NCI-H1105 (cell line): ENCODE data around the gene RRM1.
A peak's percentile ranks its signal among the peaks of the same experiment; 100 is the strongest.
"Not testable (repeated sequence)": the region's sequence is repeated elsewhere in the genome, so short reads cannot be mapped to it uniquely, and the experiment has no call there.

ENCODE experiments used
- DNase-seq: peaks from one replicate; lab custom pipeline; 2025; lab: John Stamatoyannopoulos, UW

RRM1 gene

DNA sequence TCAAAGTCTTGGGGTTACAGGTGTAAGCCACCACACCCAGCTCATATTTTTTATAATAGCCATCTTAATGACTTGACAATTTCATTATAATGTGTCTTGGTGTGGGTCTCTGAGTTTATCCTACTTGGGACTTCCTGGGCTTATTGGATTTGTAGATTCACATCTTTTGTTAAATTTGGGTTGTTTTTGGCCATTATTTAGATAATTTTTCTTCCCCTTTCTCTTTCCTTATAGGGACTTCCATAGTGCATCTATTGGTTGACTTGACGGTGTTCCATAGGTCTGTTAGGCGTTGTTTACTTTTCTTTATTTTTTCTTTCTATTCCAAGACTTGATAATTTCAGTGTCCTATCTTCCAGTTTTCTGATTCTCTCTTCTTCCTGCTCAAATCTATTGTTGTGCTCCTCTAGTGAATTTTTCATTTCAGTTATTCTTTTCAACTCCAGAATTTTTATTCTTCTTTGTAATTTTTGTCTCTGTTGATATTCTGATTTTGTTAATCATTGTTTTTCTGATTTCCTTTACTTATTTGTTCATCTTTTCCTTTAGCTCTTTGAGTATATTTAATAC, 45.6 kb downstream of the RRM1 start:
- no peak for DNase-seq

DNA sequence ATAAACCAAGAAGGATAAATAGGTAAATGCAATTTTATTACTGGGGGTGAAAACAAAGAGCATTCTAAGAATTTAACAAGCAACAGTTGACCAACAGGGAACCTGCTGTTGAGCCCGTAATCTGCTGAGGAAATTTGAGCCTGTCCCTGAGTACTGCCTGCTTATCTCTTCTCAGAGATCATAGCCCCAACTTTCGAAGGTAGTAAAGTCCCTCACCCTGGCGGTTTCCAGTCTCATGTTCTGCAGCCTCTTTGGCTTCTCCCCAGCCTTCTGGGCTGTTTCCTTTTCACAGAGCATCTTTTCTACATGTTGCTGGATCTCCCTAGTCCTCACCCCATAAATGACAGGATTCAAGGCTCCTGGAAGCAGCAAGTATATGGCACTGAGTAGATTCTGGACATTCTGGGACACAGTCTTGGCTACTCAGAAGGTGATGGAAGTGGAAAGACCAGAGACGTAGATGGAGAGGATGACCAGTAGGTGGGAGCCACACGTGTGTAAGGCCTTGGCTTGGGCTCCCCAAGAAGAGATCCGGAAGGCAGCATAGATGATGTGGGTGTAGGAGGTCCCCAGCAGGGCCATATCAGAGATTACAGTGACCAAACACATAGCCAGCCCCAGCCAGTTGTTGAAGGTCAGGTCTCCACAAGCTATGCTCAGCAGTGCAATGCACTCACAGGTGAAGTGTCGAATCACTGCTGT, 51.6 kb downstream of the RRM1 start:
- DNase-seq: no peak

DNA sequence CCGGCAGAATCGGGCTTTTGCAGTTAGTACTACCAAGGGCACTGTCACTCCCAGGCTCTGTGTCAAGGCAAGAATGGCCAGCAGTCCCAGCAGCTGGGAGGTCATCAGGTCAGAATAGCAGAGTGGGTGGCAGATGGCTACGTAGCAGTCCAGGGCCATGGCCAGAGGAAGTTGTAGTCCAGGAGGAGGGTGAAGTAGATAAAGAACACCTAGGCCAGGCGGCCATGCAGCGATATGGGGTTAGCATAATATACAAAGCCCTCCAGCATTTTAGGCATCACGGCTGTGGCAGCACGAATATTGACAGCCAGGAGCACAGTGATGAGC, 52.1 kb downstream of the RRM1 start:
- DNase-seq: no peak

DNA sequence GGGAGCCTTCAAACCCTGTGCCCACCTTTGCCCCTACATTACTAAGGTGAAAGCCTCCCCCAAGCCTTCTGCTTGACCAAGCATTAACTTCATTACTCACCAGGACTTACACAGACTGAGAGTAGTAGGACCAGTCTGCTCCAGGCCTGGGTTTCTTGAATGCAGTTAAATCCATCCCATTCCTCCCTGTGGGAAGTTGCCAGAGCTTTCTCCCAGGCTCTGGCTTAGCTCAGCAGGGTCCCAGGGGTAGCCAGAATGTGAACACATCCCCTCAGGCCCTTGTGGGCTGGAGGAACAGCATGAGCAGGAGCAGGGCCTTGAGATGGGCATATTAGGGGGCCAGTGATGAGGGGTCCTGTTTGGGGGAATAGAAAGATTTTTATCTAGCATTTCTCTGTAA, 59.9 kb downstream of the RRM1 start:
- no peak for DNase-seq

DNA sequence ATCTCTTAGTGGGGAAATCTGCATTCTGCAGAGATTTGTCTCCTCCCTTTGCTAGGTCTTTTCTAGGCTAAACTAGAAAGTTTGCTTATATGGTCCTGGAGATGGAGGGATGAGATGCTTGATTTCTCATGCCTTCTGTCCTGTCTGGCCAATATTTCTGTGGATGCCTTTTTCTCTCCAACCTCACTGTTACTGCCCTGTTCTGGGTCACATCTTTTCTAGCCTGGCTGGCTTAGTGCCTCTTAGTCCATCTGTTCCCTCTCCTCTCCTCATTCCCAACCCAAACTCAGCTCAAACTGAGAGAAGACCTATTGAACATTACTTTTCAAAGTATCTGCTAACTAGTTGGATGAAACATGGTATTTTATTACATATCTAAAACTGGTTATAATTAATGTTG, 62.0 kb downstream of the RRM1 start:
- no peak for DNase-seq

DNA sequence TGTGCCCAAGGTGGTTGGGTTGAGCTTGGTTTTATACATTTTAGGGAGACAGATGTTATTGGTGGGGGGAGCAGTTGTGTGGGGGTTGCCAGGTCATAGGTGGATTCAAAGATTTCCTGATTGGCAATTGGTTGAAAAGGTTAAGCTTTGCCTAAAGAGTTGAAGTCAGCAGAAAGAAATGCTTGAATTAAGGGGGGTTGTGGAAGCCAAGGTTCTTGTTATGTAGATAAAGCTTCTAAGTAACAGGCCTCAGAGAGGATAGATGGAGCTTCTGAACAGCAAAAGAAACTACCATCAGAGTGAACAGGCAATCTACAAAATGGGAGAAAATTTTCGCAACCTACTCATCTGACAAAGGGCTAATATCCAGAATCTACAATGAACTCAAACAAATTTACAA, 64.2 kb downstream of the RRM1 start:
- DNase-seq: not testable (repeated sequence)

DNA sequence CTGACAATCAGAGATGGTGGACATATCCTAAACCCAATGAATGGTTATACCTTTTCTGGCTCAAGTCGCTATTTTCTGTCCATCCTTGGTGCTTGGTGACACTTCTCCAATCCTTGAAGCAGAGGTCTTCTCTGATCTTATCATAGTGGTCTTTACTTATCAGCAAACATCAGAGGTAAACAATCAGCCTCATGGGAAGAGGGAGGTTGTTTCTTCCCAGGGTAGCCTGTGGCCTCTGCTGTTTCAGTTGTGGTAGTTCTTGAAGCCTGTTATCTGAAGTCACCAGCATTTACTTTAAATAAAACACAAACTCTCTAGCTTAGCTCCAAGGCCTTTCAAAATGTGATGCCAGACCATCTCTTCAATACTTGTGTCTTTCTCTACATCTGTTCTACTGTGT, 66.7 kb downstream of the RRM1 start:
- DNase-seq: no peak

DNA sequence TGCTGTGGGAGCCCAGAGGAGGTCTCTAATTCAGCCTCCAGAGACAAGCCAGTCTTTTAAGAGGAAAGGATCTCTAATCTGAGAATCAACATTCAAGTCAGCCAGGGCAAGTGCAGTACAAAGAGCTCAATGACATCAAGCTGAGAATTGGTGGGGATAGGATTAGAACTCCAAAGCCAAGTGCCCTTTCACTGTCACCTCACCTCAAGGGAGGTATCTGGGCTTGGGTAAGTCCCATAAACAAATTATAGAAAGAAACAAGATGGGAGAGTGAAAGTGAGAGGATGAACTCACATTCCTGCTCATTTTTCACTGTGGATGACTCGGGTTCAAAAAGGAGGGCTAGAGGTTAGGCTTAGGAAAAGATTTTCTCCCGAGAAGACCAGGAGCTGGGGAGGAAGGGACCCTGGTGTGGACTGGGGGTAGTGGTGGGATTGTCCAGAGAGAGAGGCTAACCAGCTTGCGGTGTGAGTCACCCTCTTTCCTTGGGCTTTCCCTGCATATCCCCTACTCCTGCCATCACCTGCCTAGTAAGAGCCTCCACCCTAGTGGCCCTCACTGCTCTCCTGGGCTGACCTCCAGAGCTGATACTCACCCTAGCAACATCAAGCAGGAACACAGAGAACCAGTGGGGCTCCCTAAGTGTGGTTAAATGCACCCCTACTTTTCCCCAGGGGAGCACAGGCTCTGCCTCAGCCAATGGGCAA, 70.4 kb downstream of the RRM1 start:
- DNase-seq: no peak

DNA sequence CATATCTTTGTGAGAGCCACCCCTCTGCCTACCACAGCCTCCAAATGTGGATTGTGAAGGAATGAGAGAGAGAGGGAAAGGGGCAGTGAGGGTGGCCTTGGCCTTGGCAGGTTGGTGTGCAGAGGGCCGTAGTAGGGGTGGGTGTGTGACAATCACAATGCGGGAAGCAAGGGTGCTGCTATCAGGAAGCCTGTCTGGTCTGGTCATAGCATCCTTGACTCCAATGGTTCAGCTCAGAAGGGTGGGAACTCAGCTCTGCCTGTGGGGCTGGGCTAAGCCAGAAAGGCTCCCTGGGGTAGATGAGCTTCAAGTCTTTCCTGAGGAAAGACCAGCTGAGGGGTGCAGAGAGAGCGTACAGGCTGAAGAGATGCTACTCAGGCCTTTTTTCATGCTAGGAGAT, 72.7 kb downstream of the RRM1 start:
- no peak for DNase-seq

DNA sequence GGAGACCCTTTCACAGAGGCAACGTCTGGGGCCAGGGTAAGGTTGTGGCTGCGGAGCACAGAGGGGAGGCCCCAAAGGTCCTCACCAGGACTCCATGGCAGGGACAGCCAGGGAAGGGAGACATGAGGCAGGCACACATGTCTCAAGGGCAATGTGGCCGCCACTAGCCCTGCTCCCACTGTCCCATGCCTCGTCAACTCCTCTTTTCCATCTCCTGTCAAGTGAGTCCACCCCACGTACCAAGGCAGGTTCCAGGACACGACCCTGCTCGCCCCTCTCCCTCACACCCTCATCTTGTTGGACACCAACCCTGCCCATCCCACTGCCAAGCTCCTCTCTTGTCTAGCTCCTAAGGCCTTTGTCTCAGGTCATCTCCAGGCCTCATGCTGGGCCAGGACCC, 73.2 kb downstream of the RRM1 start:
- no peak for DNase-seq

DNA sequence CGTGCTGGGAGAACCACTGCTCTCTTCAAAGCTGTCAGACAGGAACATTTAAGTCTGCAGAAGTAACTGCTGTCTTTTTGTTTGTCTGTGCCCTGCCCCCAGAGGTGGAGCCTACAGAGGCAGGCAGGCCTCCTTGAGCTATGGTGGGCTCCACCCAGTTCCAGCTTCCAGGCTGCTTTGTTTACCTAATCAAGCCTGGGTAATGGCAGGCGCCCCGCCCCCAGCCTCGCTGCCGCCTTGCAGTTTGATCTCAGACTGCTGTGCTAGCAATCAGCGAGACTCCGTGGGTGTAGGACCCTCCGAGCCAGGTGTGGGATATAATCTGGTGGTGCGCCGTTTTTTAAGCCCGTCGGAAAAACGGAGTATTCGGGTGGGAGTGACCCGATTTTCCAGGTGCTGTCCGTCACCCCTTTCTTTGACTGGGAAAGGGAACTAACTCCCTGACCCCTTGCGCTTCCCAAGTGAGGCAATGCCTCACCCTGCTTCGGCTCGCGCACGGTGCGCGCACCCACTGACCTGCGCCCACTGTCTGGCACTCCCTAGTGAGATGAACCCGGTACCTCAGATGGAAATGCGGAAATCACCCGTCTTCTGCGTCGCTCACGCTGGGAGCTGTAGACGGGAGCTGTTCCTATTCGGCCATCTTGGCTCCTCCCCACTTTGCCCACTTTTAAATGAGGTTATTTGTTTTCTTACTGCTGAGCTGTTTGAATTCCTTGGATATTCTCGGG, 81.2 kb downstream of the RRM1 start:
- DNase-seq: not testable (repeated sequence)

DNA sequence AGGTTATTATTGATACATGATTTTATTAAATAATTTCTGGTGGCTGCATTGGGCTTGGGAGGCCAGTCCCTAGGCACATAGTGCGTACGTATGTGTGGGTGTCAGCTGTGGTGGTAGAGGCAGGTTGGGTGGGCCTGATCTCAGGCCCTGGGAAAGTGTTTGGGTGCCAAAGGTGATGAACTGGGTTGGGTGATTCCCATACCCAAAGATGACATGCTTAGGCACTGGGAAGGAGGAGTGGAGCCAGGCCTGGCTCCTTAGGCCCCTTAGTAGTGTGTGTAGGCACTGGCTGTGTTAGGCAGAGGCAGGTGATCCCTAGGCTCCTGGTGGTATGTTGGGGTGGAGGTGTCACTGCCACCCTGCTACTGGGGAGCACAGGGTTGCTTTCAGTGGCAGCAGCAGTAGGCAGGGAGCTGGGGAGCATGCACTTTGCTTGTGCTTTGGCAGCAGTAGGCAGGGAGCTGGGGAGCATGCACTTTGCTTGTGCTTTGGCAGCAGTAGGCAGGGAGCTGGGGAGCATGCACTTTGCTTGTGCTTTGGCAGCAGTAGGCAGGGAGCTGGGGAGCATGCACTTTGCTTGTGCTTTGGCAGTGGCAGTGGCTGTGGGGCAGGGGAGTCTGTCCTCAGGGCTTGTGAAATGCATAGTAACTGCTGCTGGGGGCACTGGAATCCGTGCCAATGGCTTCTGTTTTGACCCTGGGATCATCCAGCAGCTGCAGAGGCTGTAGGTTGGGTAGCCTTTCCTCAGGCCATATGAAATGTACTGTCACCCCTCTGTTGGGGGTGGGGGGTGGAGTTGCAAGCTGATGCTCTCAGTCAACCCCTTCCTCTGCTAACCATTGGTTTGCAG, 84.4 kb downstream of the RRM1 start:
- DNase-seq: no peak

DNA sequence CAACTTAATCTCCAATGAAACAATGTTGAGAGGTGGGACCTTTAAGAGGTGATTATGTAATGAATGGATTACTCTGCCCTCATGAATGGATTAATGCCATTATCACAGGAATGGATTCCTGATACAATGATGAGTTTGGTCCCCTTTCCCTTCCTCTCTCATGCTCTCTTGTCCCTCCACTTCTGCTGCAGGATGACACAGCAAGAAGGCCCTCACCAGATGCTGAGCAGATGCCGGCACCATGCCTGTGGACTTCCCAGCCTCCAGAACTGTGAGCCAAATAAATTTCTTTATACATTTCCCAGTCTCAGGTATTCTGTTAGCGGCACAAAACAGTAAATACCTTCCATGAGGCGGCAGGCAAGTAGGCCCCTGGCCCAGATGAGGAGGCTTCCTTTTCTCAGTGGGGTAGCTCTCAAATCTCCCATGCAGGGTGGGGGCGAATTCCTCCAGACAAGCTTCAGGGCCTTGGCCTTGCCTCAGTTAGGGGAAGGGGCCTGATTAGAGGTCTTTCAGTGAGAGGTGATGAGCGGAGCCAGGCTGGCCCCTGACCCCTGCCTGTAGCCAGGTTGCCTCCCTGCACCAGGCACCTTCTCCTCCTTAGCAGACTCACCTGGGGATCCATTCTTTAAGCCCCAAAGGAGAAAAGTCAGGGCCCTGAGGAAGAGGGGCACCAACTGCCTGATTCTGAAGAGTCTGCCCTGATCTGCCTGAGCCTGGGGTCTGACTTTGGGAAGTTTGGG, 86.0 kb downstream of the RRM1 start:
- DNase-seq: no peak

DNA sequence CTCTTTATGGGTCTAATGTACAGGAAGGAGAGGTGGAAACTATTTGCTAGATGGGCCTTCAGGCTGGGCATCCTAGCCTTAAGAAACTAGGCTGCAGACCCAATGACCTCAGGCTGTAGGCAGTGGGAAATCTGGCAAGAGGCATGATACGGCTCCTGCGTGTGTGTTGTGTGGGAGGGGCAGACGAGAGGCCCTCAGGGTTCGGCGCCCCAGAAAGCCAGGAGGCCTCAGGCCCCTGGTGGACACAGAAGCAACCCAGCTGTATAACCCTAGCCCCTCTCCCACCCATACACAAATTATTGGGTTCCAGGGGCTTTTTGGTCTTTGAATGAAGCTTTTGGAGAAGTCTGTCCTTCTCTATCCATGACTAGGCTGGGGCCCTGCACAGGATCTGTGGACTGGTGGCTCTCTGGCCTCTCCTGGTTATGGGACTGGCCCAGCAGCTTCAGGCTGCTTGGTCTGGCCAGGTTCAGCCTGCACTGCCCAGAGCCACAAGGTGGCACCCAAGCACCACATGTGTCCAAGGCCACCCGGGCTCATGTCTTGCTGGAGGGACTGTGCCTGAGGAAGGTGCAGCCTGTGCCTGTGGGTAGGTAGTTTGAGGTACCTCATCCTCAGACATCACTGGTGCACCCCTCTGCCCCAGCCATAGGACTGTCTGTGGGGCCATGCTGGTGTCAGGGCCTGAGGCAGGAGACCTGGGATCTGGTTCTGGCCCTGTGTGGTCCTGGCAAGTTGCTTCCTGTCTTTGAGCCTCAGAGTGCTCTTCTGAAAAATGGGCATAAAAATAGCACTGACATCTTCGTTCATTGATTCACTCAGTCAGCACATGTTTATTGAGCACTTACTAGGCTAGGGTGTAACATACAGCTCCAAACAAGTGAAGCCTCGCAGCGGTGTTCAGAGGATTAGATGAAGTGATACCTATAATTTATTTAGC, 87.5 kb downstream of the RRM1 start:
- DNase-seq: peak; percentile 22

DNA sequence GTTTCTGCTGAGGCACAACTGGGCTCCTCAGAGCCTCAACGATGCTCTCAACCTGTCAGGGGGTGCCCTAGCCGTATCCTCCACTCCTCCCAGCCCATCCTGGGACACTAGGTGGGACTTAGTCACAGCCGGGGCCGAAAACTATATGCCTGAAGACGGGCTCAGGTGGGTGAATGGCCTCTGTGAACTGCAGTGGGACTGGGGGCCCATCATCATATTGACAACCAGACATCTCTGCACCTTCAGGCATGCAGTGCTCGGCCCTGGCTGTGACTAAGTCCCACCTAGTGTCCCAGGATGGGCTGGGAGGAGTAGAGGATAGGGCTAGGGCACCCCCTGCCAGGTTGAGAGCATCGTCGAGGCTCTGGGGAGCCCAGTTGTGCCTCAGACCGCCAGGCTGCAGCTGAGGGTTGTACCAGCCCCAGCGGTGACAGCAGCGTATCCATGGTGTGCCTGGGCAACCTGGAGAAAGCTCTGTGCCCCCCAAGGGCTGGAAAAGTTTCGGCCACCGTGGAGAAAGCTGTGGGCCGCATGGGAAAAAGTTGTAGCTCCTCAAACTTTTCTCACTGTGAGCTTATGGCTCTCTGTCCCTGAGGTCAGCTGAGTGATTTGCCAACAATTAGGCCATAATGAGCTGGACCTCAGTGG, 88.9 kb downstream of the RRM1 start:
- no peak for DNase-seq

DNA sequence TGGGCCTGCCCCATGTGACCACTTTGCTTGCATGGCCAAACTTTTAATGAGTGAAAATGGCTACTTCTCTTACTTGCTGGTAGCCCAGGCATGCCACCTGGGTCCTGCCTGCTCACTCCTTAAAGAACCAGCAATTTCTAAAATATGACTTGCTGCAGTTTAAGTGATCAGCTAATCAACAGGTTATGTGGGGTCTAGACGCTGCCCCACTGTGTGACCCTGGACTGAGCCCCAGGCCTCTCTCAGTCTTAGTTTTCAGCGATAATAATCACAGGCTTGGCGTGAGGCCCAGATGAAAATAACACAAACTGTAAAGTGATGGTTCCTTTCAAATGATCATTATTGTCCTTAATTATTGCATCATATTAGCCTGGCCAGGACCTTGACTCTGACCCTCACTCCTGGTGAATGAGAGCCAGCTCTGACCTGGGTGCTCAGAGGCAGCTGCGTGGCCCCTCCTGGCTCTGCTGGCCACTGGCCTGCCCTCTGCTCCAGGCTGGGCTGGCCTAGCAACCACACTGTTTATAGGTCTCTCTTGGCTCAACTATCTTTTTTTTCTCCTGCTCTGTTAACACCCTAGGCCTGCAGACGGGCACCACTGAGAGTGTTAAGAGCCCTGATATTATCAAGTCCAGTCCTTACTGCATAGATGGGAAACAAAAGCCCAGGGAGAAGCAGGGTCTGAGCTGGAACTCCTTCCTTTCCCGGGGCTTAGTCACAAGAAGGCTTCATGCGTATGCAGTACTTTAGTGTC, 89.7 kb downstream of the RRM1 start:
- DNase-seq: no peak

DNA sequence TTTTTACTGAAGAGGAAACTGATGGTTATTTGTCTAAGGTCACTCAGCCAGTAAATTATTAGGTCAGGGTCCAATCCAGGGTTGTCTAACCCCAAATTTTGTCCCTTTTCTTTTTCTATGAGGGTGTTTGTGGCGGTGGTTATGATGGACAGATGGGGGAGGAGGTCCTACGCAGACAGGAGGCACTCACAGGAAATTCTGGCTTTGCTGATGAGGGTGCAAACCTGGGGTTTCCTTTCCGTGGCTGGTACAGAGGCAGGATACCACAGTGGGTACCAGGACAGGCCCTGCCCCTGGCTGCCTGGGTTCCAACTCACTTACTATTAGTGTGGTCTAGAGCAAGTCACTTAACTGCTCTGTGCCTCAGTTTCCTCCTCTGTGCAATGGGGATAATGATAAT, 91.0 kb downstream of the RRM1 start:
- no peak for DNase-seq

DNA sequence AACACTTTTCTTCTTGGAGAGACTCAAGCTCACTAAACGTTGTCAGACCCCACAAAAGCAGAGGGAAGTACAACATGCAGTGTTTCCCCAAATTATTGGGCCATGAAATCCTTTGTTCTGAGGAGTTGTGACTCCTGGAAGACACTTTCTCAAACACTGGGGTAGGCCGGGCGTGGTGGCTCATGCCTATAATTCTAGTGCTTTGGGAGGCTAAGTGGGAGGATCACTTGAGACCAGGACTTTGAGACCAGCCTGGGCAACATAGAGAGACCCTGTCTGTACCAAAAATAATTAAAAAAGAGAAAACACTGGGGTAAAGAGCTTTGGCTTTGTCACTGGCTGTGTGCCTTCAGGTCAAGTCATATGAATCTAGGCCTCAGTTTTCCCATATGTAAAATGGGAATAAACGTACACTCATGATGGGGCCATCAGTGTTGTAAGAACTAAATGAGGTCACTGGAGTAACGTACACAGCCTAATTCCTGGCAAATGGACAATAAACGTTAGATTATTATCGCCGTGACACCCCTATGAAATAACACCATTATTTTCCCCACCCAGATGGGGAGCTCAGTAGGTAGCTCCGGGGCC, 92.0 kb downstream of the RRM1 start:
- no peak for DNase-seq
